ENCODE results near the gene CHD5. TPM values are rescaled to one million over a fixed set of nuclear protein-coding genes. Genes with fewer than 3 reads are reported as not detected.

CHD5 gene
- total RNA-seq: 0.13 TPM in 2 replicates

DNA sequence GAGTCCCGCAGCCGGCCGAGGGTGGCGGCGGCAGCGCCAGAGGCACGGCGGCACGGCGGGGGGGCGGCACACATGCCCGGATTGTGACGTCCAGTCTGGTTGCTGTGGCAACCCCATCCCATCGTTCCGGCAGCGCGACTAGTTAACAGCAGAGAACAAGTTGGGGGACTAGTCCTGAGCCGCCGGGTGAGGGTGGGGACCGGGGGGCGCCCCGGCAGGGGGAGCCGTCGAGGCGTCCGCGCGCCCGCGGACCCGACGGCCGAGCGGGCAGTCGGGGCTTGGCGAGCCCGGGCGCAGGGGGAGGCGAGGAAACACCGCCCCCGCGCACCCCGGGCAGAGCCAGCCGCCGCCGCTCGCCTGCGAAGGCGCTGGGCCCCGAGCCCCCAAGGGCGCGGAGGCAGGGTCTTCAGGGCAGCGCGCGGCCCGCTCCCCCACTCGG, at the start of gene CHD5:
CHD5 (minus strand) TSS at position 54 of the 439 bp plus-strand sequence. CDS start 298 bp downstream, outside the sequence.

DNA sequence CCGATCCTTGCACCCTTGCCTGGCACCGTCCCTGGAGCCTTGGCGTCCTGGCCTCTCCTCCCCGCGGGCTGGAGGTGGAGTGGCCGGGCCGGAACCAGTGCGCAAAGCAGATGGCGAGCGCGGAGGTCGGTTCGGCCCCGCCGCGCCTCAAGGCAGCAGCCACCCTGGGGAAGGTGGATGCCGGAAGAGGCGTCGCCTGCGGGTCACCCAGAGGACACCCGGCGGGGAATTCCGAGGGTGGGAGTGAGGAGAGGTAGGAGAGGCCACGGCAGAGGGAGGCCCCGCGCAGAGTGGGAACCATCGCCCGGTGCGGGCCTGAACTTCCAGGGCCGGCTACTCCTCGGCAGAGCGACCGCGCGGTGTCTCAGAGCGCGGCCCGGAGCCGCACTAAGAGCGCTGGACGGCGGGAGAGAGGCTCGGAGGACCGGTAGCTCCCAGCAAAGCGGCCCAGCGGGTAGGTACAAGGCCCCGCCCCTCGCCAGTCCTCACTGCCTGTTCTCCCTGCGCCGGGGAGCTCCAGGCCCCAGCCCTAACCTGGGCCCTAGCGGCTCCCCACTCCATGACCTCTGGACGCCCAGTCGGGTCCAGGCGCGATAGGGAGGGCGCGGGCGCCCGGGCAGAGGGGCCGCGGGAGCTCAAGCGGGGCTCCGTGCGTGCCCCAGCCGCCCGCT, 25.9 kb upstream of the CHD5 start, which contains the start of gene RNF207:
RNF207 (plus strand) TSS at position 271 of the 671 bp plus-strand sequence. CDS start 417 bp downstream, outside the sequence.

DNA sequence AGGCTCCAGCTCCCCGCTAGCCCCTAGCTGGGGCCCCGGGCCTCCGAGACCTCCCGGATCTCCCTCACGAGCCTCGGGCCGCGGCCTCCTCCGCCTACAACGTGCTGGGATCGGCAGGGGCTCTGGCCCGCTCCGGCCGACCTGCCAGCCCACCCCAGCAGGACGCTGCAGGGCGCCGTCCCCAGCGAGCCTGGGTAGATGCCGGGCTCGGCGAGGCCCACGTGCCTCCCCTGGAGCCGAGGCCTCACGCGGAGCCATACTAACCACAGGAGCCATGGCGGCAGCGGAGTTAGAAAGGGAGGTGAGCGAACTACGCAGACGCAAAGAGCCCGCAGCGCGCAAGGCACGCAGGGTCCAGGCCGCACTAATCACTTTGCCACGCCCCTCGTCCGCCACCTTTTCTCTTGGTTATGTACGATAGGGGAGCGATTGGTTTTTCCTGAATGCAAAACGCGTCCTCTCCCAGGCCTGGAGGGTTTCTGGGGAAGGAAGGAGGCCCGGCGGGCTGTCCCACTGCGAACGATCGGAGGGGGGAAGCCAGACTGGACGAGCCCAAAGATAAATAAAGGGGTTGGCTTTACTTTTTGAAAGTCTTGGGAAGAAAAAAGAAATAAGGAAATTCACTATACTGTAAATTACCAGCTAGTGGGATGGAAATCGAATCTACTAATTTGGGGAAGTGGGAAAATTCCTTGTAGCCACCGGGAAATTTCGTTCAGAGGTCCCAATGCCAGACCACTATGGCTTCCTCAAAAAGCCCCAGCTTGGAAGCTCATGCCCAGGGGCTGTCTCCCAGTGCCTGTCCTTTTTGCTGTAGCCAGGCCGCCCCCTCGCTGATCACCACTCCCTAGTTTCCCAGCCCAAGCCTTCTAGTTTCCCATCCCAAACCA, 19.4 kb upstream of the CHD5 start, which contains the start of gene RPL22:
RPL22 (minus strand) TSS at position 298 of the 890 bp plus-strand sequence; CDS start at position 276, 22 bp downstream.

Other genes starting within 250 kb of the CHD5 start
- 10.0 and 11.1 TPM in 2 replicates for gene NPHP4, start 187.9 kb downstream of the CHD5 start, total RNA-seq
- 5.0 and 7.6 TPM in 2 replicates for gene KCNAB2, start 134.4 kb downstream of the CHD5 start, total RNA-seq
- 103 and 121 TPM in 2 replicates for gene RPL22, start 19.3 kb upstream of the CHD5 start, total RNA-seq
- 11.1 and 20.8 TPM in 2 replicates for gene RNF207, start 25.8 kb upstream of the CHD5 start, total RNA-seq
- 121 and 136 TPM in 2 replicates for gene ICMT, start 55.6 kb upstream of the CHD5 start, total RNA-seq
- not detected in 2 replicates for gene HES3, start 63.9 kb upstream of the CHD5 start, total RNA-seq
- 11.3 and 11.5 TPM in 2 replicates for gene GPR153, start 80.8 kb upstream of the CHD5 start, total RNA-seq
- gene ACOT7, start 213.4 kb upstream of the CHD5 start, total RNA-seq: 31.7 and 92.7 TPM in 2 replicates
- 0.26 and 0.59 TPM in 2 replicates for gene HES2, start 239.6 kb upstream of the CHD5 start, total RNA-seq
- gene ESPN, start 244.5 kb upstream of the CHD5 start, total RNA-seq: 0.07 TPM in 1 of 2 replicates, not detected in the other

All from smooth muscle cell of the pulmonary artery (primary cell).